ENCODE measurements around the gene PDLIM5.

DNA sequence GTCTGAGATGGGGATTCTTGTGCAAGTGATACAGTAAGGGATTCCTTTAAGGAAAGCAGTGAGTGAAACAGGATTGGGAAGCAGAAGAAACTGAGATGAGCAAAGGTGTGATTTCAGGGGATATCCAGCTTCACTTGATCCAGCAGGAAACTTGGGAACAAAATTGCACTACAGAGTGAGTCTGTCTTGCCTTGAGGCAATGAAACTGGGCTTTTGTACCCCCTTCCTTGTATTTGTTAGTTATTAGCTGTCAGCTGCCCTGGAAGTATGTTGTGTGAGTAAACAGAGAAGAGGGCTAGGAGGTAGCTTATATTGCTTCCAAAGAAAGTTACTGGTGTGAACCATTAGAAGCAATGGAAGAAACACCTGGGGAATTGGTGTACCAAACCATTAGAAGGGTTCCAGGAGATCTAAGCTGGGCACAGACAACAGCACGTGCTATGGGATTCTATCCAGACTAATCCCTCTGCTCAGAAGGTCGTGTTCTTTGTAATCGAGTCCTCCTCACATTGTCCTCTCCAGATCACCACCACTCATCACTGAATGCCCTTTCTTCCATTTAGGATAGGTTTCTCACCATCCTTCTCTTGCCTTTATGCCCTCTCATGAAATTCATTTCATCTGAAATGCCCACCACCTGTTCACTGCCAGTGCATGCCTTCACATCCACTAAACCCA is 76.0 kb downstream of the PDLIM5 start:
- TF ChIP-seq POLR2AphosphoS5 (IDR thresholded peaks at IDR 0.05; ENCODE audit: low read depth, low read length) (no peak), RXRA (IDR thresholded peaks at IDR 0.05; ENCODE audit: insufficient read depth, low read depth, low read length) (no peak), CHD2 (IDR thresholded peaks at IDR 0.05; ENCODE audit: low read length) (no peak), JUN (IDR thresholded peaks at IDR 0.05; ENCODE audit: low read depth, low read length) (no peak), KDM1A (IDR thresholded peaks at IDR 0.05; ENCODE audit: borderline replicate concordance, low read length) (no peak), POLR2A (IDR thresholded peaks at IDR 0.05; ENCODE audit: control extremely low read depth in 1 of 2, low read depth in 2 of 2, low read length in 2 of 2) (no peak), TEAD4 (IDR thresholded peaks at IDR 0.05; ENCODE audit: low read depth, low read length) (no peak), EZH2 (IDR thresholded peaks at IDR 0.05; ENCODE audit: low read depth, low read length, severe bottlenecking) (no peak)
- TF ChIP-seq, protein P1, sequence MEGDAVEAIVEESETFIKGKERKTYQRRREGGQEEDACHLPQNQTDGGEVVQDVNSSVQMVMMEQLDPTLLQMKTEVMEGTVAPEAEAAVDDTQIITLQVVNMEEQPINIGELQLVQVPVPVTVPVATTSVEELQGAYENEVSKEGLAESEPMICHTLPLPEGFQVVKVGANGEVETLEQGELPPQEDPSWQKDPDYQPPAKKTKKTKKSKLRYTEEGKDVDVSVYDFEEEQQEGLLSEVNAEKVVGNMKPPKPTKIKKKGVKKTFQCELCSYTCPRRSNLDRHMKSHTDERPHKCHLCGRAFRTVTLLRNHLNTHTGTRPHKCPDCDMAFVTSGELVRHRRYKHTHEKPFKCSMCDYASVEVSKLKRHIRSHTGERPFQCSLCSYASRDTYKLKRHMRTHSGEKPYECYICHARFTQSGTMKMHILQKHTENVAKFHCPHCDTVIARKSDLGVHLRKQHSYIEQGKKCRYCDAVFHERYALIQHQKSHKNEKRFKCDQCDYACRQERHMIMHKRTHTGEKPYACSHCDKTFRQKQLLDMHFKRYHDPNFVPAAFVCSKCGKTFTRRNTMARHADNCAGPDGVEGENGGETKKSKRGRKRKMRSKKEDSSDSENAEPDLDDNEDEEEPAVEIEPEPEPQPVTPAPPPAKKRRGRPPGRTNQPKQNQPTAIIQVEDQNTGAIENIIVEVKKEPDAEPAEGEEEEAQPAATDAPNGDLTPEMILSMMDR (IDR thresholded peaks at IDR 0.05; ENCODE audit: control extremely low read depth in 1 of 3, insufficient read depth in 1 of 3, low read depth in 1 of 3, low read length in 3 of 3) = no peak

Measured in H1 (cell line).